HG03045 (cell line): ENCODE data around the gene TUBE1.
"Not testable (repeated sequence)": the region's sequence is repeated elsewhere in the genome, so short reads cannot be mapped to it uniquely, and the experiment has no call there.

ENCODE experiments used
- ATAC-seq: cut with Tn5 transposase; IDR thresholded peaks from one replicate; pipeline ENCODE4 v1.9.1; 2021; ENCODE audit warnings: mild to moderate bottlenecking, moderate library complexity; ENCODE audit not compliant: unreplicated experiment

Gene TUBE1

DNA sequence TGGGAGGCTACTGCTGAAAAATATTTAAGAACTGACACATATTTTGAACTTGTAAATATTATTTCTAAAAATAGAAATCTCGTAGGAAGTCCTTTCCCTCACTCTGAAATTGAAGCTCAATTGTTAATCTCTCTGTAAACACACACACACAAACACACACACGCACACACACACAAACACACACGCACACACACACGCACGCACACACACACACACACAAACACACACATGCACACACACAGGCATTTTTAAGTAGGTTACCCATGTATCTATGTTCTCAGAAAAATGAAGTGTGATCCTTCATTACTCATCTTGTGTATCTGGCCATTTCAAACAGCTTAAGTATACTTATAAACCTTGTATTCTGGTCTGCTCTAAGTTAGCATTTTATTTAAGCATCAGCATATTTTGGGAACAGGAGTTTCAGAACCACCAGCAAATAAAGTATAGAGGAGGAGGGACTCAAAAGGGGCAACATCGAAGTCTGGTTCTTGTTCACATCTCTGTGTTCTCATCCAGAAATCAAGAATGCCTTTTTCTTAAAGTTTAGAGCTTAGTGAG lies 21.8 kb downstream of the TUBE1 start:
- no peak for ATAC-seq

DNA sequence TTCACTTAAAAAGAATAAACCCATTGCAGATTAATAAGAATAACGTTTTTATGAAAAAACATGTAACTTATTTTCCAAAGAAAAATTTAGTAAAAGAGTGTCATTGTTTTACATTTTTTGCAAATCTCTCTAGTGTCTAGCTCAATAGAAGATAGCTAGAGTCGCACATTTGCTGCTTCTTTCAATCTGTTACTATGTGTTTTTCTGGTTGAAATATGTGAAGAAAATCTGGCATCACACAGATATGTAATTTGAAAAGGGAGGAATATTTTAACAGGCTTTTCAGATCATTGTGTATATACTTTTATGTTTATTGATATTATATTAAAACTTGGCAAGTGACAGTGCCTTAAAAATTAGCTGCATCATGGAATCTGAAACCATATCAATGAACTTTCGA lies 24.3 kb downstream of the TUBE1 start:
- ATAC-seq, result no peak

DNA sequence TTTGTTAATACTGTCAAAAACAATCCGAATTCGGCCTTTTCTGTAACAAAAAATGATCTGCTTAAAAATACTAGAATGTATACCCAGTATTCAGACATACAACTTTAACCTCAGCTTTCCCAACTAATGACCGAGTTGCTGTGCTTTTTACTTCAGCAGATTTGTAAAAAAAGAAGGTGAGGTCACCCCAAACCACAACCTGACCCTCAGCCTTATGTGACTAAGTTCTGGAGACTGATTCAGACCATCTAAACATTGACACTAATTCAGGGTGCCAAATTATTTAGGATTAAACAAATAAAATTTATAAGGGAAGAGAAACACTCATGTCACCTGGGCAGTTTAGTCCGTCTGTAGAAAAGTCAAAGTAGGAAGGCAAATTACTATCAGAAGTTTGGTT lies 25.7 kb downstream of the TUBE1 start:
- no peak for ATAC-seq

DNA sequence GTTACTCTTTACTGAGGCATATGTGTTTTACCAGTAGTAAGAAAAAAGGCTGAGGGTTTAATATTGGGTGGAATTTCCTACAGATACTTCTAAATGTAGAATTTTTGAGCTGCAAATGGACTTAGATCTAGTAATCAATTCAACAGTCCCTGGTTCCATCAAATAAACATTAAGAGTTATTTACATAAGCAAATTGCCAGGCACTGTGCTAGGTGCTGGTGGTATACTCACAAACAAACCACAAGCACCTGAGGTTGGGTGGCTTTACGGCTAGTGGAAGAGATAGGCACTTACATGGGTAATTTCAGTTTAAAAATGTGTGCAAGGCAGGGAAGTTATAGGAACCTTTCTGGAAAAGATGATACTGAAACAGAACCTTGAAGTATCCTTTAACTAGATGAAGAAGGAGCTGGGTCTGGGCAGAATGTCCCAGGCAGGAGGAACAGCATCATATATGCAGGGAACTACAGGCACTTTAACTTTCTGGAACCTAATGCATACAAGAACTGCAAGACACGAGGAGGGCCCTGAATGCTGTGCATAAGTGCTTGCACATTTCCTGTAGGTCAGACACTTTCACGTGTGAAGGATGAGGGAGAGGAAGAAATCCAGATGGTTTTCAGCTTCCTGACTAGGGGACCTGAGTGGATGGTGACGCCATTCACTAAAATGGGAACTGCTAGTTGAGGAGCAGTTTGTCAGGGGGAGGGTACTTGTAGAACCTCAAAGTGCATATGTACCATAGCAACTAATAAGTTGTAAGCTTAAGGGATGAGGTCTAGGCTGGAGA lies 28.8 kb downstream of the TUBE1 start:
- ATAC-seq, result no peak

DNA sequence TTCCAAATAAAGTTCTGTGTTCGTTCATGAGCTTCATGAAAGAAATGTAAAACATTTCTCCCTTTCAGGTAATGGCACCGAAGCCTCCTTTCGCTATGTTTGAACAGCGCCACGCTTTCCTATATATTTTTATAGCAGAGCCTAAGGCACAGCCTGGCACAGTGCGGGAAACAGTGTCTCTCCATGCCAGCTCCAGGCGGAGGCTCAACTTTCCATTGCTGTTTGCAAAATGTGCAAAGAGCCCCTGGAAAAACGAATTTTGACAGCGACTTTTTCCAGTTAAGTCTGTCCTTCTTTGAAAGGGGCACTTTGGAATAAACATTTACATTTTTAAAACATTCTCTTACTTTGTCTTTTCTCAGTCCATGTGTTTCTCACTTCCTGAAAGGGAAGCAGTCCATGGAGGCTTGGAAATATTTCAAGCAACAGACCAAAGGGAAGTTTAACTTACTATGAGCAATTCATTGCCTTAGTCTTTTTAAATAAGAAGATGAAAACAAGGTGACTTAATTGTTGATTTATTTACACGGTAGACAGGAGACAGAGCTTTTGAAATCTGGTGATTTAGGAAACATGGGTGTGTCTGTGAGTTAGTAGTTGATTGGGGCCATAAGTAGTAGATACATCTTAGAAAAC lies 32.6 kb downstream of the TUBE1 start:
- no peak for ATAC-seq

DNA sequence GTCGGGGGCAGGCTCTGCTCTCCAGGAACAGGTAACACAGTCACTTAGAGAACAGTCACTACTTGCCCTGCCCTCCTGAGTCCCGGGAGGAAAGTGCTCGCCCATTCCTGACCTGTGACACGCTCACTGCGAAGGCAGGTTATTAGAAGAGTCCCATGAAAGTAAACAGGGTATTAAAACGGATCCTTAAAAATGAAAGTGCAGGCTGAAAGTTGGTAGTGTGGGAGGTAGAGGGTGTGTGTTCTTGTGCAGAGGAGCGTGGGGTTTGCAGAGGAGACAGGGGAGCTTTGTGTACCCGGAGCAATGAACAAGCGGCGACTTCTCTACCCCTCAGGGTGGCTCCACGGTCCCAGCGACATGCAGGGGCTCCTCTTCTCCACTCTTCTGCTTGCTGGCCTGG lies 33.3 kb downstream of the TUBE1 start, which contains the start of gene CCN6:
TSS of gene CCN6 (plus strand) at position 104 of the 400 bp plus-strand sequence. CDS start at position 358, 254 bp downstream.
- no peak for ATAC-seq

DNA sequence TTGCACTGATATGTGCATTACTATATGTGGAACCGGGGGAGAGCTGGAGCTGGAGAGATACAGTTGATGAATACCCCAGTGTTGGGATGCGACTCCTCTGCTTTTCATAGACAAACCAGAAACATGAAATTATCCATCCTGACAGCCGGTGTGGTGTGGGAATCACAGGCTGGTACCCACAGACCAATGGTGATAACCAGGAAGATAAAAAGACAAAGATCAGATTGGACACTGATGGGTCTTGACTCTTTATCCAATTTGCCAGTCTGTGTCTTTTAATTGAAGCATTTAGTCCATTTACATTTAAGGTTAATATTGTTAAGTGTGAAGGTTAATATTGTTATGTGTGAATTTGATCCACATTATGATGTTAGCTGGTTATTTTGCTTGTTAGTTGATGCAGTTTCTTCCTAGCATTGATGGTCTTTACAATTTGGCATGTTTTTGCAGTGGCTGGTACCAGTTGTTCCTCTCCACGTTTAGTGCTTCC lies 36.0 kb downstream of the TUBE1 start:
- not testable (repeated sequence) for ATAC-seq

DNA sequence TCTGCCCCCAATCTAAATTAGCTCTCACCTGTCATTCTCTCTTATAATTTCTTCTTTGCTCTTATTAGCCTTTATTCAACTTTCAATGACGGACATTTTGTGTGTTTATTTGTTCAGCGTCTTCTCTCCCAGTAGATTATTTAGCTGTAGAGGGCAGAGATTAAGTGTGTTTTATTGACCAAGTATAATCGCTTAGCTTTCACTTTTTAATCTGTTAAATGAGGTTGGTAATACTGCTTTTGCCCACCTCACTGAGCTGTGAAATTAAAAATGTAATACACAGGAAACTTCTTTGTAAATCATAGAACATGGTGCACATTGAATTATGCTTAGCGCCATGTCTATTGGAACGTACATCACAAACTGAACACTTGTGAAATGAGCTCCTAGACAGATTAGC lies 36.9 kb downstream of the TUBE1 start:
- no peak for ATAC-seq

DNA sequence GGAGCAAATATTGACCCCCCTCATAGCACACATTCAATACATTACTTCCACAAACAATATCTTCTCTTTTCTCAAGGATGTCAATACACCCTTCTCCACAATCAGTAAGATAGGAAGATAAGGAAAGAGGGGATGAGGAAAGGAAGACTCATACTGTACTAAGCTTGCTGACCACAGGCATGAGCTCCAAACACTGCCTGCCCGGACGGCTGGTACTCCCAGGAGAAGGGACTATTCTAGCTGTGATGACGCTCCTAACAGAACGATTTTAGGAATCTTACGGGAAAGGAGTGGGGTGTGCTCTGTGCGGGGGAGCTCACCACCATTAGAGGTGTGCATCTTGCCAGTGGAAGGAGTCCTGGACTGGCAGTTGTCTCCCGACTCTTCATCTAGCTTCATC lies 37.3 kb downstream of the TUBE1 start:
- ATAC-seq, result no peak

DNA sequence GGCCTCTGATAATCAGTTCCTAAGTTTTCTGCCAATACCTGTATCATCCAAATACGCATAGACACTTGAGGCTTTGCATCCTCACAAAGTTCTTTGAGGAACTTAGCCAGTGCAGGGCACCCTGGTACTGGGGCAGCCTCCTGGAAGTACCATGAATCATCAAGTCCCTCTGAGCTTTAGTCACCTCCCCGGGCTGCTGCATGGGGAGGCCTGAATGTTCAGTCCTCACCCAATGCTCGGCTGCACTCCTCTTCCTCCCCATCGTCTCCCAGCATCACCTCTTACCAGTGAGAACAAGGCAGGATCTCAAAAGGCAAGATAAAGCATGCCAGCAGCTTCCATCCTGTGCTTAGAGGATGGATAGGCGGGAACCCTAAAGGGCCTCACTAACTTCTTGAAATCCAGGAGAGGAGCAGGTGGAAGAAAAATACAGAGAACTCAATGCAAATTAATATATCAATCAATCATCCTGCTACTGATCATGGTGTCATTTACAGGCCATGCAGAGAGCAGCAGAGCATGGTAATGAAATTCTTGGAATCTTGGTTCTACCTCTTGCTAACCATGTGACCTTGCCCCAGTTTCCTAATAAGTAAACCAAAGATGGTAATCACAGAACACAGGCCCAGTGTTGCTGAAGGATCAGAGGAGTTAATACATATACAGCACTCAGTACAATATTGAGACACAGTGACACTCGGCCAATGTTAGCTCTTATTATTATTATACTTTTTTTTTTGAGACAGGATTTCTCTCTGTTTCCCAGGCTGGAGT lies 38.1 kb downstream of the TUBE1 start:
- ATAC-seq, result no peak

DNA sequence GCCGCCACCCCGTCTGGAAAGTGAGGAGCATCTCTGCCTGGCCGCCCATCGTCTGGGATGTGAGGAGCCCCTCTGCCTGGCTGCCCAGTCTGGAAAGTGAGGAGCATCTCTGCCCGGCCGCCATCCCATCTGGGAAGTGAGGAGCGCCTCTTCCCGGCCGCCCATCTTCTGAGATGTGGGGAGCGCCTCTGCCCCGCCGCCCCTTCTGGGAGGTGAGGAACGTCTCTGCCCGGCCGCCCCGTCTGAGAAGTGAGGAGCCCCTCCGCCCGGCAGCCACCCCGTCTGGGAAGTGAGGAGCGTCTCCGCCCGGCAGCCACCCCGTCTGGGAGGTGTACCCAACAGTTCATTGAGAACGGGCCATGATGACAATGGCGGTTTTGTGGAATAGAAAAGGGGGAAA lies 39.8 kb downstream of the TUBE1 start:
- ATAC-seq, result not testable (repeated sequence)

DNA sequence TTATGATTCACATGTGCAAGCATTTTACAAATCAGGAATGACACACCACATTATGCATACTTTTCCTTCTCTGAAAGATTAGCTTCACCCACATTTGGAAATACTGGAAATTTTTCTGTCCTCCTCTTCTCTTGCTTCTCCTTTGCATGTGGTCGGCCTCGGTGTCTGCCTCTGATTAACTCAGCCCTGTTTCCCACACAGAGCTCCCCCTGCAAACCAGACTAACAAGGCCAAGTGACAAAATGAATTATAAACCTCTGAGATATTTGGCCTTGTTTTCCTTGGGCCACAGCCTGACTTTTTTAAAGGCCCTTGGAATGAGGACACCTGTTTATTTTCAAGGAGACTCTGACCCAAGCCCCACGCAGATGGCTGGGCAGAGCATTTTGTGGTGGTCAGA lies 42.4 kb downstream of the TUBE1 start:
- ATAC-seq, result no peak

DNA sequence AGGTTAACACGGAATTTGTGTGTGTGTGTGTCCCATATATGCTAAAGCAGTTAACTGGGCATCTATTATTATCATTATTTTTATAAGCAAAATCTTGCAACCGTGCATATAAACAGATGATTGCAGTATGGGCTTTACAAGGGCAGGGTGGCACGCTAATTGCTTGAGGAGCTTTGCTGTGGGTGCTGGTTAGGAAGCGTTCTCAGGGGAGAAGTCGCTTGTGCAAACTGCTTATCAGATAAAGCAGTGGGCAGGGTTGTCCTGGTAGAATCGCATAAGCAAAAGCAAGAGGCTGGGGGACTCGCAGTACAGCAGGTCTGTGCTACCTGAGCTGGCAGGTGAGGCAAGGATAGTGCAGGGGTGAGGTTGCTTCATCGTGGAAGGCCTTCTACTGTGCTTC lies 43.1 kb downstream of the TUBE1 start:
- ATAC-seq, result no peak

DNA sequence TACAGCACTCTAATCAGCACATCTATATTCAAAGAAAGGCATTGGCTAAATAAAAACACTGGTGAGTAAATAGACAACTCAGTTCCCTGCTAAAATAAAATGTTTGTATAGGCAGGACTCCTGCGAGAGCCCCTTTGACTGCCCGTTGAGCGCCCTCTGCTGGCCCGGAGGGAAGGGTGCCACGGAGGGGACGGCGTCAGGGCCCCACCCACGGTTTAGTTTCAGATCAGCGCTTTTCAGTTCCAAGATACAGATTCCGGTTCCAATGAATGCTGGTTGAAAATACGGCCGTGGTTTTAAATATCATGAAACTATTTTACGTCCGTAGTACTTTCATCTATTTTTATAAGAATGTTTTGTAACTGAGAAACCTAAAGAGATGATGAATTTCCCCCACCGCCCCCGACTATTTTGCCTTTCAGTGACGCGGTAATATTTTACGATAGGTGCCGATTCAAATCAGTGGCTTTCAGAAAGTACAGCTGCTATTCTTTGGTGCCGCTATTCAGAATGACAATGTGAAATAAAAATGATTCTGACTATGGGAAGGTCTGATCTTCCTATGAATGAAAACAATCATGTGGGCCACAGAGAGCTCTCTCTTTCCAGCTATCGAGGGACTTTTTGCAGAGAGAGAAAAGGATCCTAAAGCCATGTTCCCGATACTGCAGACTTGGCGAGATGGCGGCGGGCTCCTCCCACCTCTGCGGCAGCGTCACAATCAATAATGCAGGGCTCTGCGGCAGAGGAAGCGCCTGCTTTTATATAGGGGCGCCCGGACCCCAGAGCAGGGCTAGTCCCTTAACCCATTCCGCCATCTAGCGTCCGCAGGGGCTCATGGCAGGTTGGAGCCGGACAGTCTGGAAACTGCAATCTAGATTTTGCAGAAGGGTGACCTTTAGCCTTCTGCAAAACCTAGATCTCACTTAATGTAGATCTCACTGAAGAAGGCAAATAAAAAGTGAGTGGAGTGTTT lies 44.0 kb downstream of the TUBE1 start:
- ATAC-seq, result peak; percentile 90

DNA sequence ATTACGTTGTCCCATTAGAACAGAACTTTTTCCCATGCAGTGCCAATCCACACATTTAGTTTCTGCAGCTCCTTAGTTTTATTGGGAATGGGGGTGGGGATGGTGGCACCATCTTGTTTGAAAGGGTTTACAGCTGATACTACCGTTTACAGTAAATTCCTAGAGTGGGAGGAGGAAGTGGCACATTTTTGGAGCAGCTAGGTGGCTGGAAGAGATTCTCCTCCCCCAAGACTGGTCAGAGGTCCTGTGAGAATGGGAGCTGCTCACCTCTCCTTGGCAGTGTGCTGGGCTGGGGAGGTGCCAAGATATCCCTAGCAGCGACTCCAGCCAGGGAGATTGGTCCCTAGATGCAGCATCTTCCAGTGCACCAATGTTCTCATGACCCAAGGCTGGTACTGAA lies 45.7 kb downstream of the TUBE1 start:
- no peak for ATAC-seq

DNA sequence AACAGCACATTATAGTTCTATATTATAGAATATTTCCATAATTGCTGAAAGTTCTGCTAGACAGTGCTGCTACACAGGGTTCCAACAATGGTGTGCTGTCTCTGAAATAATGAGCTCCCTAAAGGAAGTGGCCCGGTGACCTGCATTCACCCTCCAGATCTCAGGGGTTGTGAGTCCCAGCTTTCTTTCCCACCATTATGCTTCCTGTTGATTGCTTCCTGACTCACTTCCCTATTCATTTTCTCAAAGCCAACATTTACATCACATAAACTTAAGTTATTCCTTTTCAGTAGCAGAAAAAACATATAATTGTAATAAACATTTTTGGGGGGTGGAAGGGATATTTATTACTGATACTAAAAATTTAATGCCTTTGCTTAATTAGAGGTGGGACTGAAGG lies 46.3 kb downstream of the TUBE1 start:
- ATAC-seq, result no peak

DNA sequence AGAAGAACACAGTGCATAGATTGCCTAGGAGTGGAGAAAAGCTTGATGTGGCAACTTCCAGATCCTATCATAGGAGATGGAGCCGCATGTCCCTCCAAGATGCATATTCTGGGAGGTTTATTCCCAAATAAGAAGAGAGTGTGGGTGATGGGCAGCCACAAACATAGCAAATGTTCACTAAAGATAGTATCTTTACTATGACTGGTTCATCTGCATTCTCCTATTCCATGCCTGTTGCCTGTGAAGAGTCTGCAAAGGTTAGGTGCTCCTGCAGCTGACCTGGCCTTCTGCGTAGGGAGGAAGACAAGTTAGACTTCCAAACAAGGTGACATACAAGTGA lies 47.9 kb downstream of the TUBE1 start:
- ATAC-seq, result no peak

DNA sequence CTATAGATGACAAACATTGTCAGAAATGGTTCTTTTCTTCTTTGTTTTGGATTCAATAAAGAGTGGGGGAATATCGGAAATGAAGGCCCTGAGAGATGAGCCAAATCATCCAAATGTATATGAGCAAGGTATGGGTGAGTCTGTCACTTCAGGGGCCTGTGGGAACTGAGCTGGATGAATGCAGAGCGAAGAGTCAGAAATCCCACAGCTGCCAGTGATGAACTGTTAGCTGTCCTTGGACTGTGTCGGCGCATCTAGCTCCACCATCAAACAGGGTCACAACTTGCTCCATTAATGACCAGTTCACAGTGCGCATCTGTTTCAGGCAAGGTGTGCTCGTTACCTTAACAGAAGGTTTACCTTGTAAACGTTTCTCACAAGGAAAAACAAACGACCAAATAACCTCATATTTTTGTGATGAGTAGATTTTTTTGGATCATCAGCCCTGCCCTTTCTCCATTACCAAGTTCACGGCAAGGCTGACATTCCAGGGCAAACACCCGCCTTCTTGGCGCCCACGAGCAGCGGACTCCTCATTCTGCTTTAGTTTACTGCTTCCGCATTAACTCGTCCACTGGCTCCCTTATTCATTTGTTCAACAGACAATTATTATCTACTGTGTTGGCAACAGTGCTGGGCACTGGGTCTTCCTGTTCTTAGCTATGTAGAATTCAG lies 48.4 kb downstream of the TUBE1 start:
- no peak for ATAC-seq

DNA sequence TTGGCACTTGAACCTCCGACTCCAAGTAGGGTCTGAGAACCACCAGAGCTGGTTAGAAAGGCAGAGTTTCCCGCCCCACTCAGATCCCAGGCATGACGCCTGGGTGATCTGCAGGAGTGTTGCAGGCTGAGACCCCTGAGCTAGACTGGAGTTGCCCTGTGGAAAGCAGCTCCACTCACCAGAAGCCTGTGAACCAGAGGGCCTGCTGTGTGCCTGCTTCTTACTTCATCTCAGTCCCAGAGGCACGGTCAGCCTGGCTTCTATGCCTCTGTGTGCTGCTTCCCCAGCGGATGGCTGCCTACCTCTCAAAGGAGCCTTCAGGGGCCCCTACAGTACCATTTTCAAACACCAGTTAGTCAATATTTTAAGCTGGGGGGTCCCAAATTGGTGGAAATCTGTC lies 49.0 kb downstream of the TUBE1 start:
- no peak for ATAC-seq

DNA sequence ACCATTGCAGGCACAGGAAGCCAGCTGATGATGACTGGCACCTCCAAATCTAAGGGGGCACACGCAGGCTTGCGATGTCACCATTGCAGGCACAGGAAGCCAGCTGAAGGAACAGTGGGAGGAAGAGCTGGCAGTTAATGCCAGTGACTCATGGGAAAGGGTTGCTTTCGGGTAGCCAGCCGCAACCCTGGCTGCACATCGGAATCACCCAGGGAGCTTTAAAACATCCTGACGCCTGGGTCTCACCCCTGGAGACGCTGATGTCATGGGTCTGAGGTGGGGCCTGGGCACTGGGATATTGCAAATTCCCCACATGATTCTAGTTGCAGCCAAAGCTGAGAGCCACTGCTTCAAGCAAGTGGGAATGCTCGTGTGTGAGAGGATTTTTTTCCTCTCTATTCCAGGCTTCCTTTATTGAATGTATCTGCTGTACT lies 49.5 kb downstream of the TUBE1 start:
- ATAC-seq, result no peak
